ENCODE results near the gene CTDNEP1.

CTDNEP1 gene

GRCh38 chr17:7281953-7282751, 30.6 kb upstream of the CTDNEP1 start:
- Histone ChIP-seq H3K79me1 (ENCODE audit: low read depth, low read length) (peaks cover 3% of the 10 kb centered on the region), H2BK120ac (ENCODE audit: low read depth, low read length) (no peak overlapping the region), H3K14ac (ENCODE audit: low read length) (peak overlapping the region; percentile 56), H3K4ac (ENCODE audit: low read length) (no peak overlapping the region), H2BK5ac (ENCODE audit: low read length) (peak overlapping the region; percentile 62), H3K9me3 (replicated peaks in 1 of 2; ENCODE audit: control insufficient read depth in 2 of 2, insufficient read depth in 1 of 2, low read depth in 1 of 2, low read length in 2 of 2) (no peaks in the 10 kb centered on the region), H2BK15ac (ENCODE audit: low read length) (peak overlapping the region; percentile 95), H3K9ac (ENCODE audit: low read depth, low read length, poor library complexity) (peak overlapping the region; percentile 87), H2AFZ (ENCODE audit: low read length) (peak overlapping the region; percentile 95), H3K27ac (replicated peaks; ENCODE audit: low read length) (no peak overlapping the region), H4K91ac (ENCODE audit: low read depth, low read length, poor library complexity) (no peak overlapping the region), H3K27me3 (ENCODE audit: control insufficient read depth in 3 of 3, insufficient read depth in 3 of 3, low read depth in 1 of 3, low read length in 3 of 3) (peaks cover 0 to 18% (median 9%) of the 10 kb centered on the region in 3 experiments), H4K8ac (ENCODE audit: low read depth, low read length) (no peak overlapping the region), H3K4me2 (ENCODE audit: insufficient read depth, low read length, poor library complexity, severe bottlenecking) (peak overlapping the region; percentile 89), H3K18ac (ENCODE audit: low read length) (peak overlapping the region; percentile 93), H3K36me3 (replicated peaks in 1 of 2; ENCODE audit: control insufficient read depth in 2 of 2, insufficient read depth in 2 of 2, low read length in 2 of 2) (peaks cover 2 to 7% of the 10 kb centered on the region in 2 donors), H3K4me1 (ENCODE audit: control insufficient read depth in 2 of 2, insufficient read depth in 1 of 2, low read depth in 1 of 2, low read length in 2 of 2) (peaks cover 9 to 16% of the 10 kb centered on the region in 2 donors), H3K23ac (ENCODE audit: low read depth, low read length, poor library complexity) (no peak overlapping the region), H2BK12ac (ENCODE audit: low read length) (peak overlapping the region; percentile 65), H3K4me3 (ENCODE audit: low read length in 2 of 2) (peak overlapping the region; percentile 68 to 85), H2AK5ac (ENCODE audit: low read depth, low read length) (peak overlapping the region; percentile 35)
- DNase-seq (ENCODE audit: low spot score) = no peak
- WGBS, 2 donors (ENCODE audit: extremely low coverage in 2 of 2, insufficient read length in 2 of 2, insufficient replicate concordance in 1 of 2) = no CpG with 5 or more reads among the region's 43 CpGs

GRCh38 chr17:7281074-7281952, 29.8 kb upstream of the CTDNEP1 start, which contains the start of gene SLC2A4:
SLC2A4 (plus strand) TSS chr17:7281718; CDS start chr17:7281935, 217 bp downstream.
- H2AFZ ChIP-seq (ENCODE audit: low read length) = peak within 1 kb of the TSS; percentile 95
- no peak within 1 kb of the TSS for H4K91ac ChIP-seq (ENCODE audit: low read depth, low read length, poor library complexity)
- peak within 1 kb of the TSS; percentile 87 for H3K9ac ChIP-seq (ENCODE audit: low read depth, low read length, poor library complexity)
- peak; percentile 99 for DNase-seq (ENCODE audit: low spot score)
- H3K27ac ChIP-seq (replicated peaks; ENCODE audit: low read length) = peak within 1 kb of the TSS; percentile 41
- H3K4ac ChIP-seq (ENCODE audit: low read length) = no peak within 1 kb of the TSS
- H2BK5ac ChIP-seq (ENCODE audit: low read length) = peak within 1 kb of the TSS; percentile 62
- H3K79me1 ChIP-seq (ENCODE audit: low read depth, low read length) = peaks cover 3% of the 10 kb centered on the region
- no peak within 1 kb of the TSS for H2BK120ac ChIP-seq (ENCODE audit: low read depth, low read length)
- H2BK12ac ChIP-seq (ENCODE audit: low read length) = peak within 1 kb of the TSS; percentile 65
- peak within 1 kb of the TSS; percentile 68 to 85 for H3K4me3 ChIP-seq (ENCODE audit: low read length in 2 of 2)
- H2BK15ac ChIP-seq (ENCODE audit: low read length) = peak within 1 kb of the TSS; percentile 95
- peak within 1 kb of the TSS; percentile 56 for H3K14ac ChIP-seq (ENCODE audit: low read length)
- H3K36me3 ChIP-seq (replicated peaks in 1 of 2; ENCODE audit: control insufficient read depth in 2 of 2, insufficient read depth in 2 of 2, low read length in 2 of 2) = peaks cover 2 to 7% of the 10 kb centered on the region in 2 donors
- H3K9me3 ChIP-seq (replicated peaks in 1 of 2; ENCODE audit: control insufficient read depth in 2 of 2, insufficient read depth in 1 of 2, low read depth in 1 of 2, low read length in 2 of 2) = no peaks in the 10 kb centered on the region
- H3K4me2 ChIP-seq (ENCODE audit: insufficient read depth, low read length, poor library complexity, severe bottlenecking) = peak within 1 kb of the TSS; percentile 94
- peak within 1 kb of the TSS; percentile 93 for H3K18ac ChIP-seq (ENCODE audit: low read length)
- H3K4me1 ChIP-seq (ENCODE audit: control insufficient read depth in 2 of 2, insufficient read depth in 1 of 2, low read depth in 1 of 2, low read length in 2 of 2) = peaks cover 9 to 16% of the 10 kb centered on the region in 2 donors
- peak within 1 kb of the TSS; percentile 35 for H2AK5ac ChIP-seq (ENCODE audit: low read depth, low read length)
- peaks cover 0 to 18% (median 9%) of the 10 kb centered on the region in 3 experiments for H3K27me3 ChIP-seq (ENCODE audit: control insufficient read depth in 3 of 3, insufficient read depth in 3 of 3, low read depth in 1 of 3, low read length in 3 of 3)
- H4K8ac ChIP-seq (ENCODE audit: low read depth, low read length) = no peak within 1 kb of the TSS
- no CpG with 5 or more reads among the region's 71 CpGs for WGBS, 2 donors (ENCODE audit: extremely low coverage in 2 of 2, insufficient read length in 2 of 2, insufficient replicate concordance in 1 of 2)
- peak within 1 kb of the TSS; percentile 6 for H3K23ac ChIP-seq (ENCODE audit: low read depth, low read length, poor library complexity)

- no peaks in the 10 kb centered on the region for H3K9me3 ChIP-seq (replicated peaks in 1 of 2; ENCODE audit: control insufficient read depth in 2 of 2, insufficient read depth in 1 of 2, low read depth in 1 of 2, low read length in 2 of 2)
- H3K18ac ChIP-seq (ENCODE audit: low read length) = peak overlapping the region; percentile 83
- H2BK15ac ChIP-seq (ENCODE audit: low read length) = no peak overlapping the region
- H4K8ac ChIP-seq (ENCODE audit: low read depth, low read length) = no peak overlapping the region
- DNase-seq (ENCODE audit: low spot score) = peak; percentile 91
- peak overlapping the region; percentile 94 for H3K4me2 ChIP-seq (ENCODE audit: insufficient read depth, low read length, poor library complexity, severe bottlenecking)
- no peak overlapping the region for H3K9ac ChIP-seq (ENCODE audit: low read depth, low read length, poor library complexity)
- H3K4me3 ChIP-seq (ENCODE audit: low read length in 2 of 2) = peak overlapping the region; percentile 52 to 68
- H3K14ac ChIP-seq (ENCODE audit: low read length) = no peak overlapping the region
- no peak overlapping the region for H3K27ac ChIP-seq (replicated peaks; ENCODE audit: low read length)
- H4K91ac ChIP-seq (ENCODE audit: low read depth, low read length, poor library complexity) = no peak overlapping the region
- H2AFZ ChIP-seq (ENCODE audit: low read length) = peak overlapping the region; percentile 95
- no peak overlapping the region for H2AK5ac ChIP-seq (ENCODE audit: low read depth, low read length)
- no peak overlapping the region for H2BK12ac ChIP-seq (ENCODE audit: low read length)
- no peak overlapping the region for H3K4ac ChIP-seq (ENCODE audit: low read length)
- peaks cover 2% of the 10 kb centered on the region in 2 donors for H3K36me3 ChIP-seq (replicated peaks in 1 of 2; ENCODE audit: control insufficient read depth in 2 of 2, insufficient read depth in 2 of 2, low read length in 2 of 2)
- peak overlapping the region; percentile 6 for H3K23ac ChIP-seq (ENCODE audit: low read depth, low read length, poor library complexity)
- peaks cover 3% of the 10 kb centered on the region for H3K79me1 ChIP-seq (ENCODE audit: low read depth, low read length)
- H3K27me3 ChIP-seq (ENCODE audit: control insufficient read depth in 3 of 3, insufficient read depth in 3 of 3, low read depth in 1 of 3, low read length in 3 of 3) = peaks cover 0 to 18% (median 9%) of the 10 kb centered on the region in 3 experiments
- H2BK120ac ChIP-seq (ENCODE audit: low read depth, low read length) = no peak overlapping the region
- WGBS, 2 donors (ENCODE audit: extremely low coverage in 2 of 2, insufficient read length in 2 of 2, insufficient replicate concordance in 1 of 2) = no CpG with 5 or more reads among the region's 29 CpGs
- H3K4me1 ChIP-seq (ENCODE audit: control insufficient read depth in 2 of 2, insufficient read depth in 1 of 2, low read depth in 1 of 2, low read length in 2 of 2) = peaks cover 9 to 16% of the 10 kb centered on the region in 2 donors
- H2BK5ac ChIP-seq (ENCODE audit: low read length) = no peak overlapping the region
Measured at GRCh38 chr17:7280519-7281073, 29.1 kb upstream of the CTDNEP1 start.
